ENCODE data around the gene ZNF710. TPM values are rescaled to one million over a fixed set of nuclear protein-coding genes. Genes with fewer than 3 reads are reported as not detected.

The ZNF710 gene
- total and polyA plus RNA-seq, 2 of the 4 experiments (the other 2 are of a cell fraction): 7.6 to 8.2 TPM

DNA sequence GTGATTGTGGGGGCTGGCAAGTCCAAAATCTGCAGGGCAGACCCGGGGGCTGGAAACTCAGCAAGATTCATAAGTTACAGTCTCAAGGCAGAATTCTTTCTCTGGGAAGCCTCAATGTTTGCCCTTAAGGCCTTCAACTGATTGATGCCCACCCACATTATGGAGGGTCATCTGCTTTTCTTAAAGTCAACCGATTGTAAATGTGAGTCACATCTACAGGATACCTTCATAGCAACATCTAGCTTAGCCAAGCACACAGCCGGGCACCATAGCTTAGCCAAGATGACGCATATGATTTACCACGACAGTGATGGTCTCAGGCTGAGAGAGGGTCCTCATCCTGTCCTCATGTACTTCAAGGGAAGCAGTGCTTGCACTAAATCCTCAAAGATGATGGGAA lies 57.7 kb downstream of the ZNF710 start:
- CTCF ChIA-PET: no interaction called here
- Histone ChIP-seq H3K36me3 (ENCODE audit: control insufficient read depth, insufficient read depth, low read length) (no peaks in the 10 kb centered on the region), H3K9me1 (ENCODE audit: insufficient read depth, low read length) (peaks cover 23% of the 10 kb centered on the region), H3K4ac (ENCODE audit: low read depth, low read length) (no peak overlapping the region), H3K56ac (ENCODE audit: extremely low read depth, insufficient read depth, low read length) (no peak overlapping the region), H4K8ac (ENCODE audit: low read depth in 2 of 2, low read length in 2 of 2) (no peak overlapping the region), H3K18ac (ENCODE audit: low read depth, low read length) (no peak overlapping the region), H2AK5ac (ENCODE audit: low read depth, low read length) (no peak overlapping the region), H3K4me3 (ENCODE audit: insufficient read depth, low read depth, low read length) (no peak overlapping the region), H2BK120ac (ENCODE audit: low read depth, low read length) (no peak overlapping the region), H3K9me3 (ENCODE audit: control insufficient read depth, insufficient read depth, low read length) (no peaks in the 10 kb centered on the region), H3K79me1 (ENCODE audit: low read depth in 1 of 2, low read length in 2 of 2) (peaks cover 4 to 65% of the 10 kb centered on the region in 2 experiments), H3K4me1 (ENCODE audit: control insufficient read depth, insufficient read depth, low read length) (peaks cover 3% of the 10 kb centered on the region; the same call in 1 of the 2 replicates), H2BK15ac (ENCODE audit: low read depth, low read length) (no peak overlapping the region), H3K9ac (ENCODE audit: low read depth, low read length) (no peak overlapping the region), H2AFZ (replicated peaks; ENCODE audit: low read length, poor library complexity) (no peak overlapping the region), H3K27ac (ENCODE audit: insufficient read depth, low read length) (no peak overlapping the region), H2AK9ac (replicated peaks; ENCODE audit: low read depth, low read length, poor library complexity) (no peak overlapping the region), H2BK20ac (ENCODE audit: low read depth, low read length) (no peak overlapping the region), H3K14ac (replicated peaks; ENCODE audit: low read depth, low read length) (no peak overlapping the region), H3K27me3 (ENCODE audit: control insufficient read depth, insufficient read depth, low read length) (no peaks in the 10 kb centered on the region), H3K23ac (ENCODE audit: low read depth, low read length) (no peak overlapping the region), H4K91ac (ENCODE audit: insufficient read depth, low read depth, low read length) (no peak overlapping the region), H3K4me2 (ENCODE audit: low read depth, low read length) (no peak overlapping the region), H2BK5ac (ENCODE audit: low read depth, low read length, poor library complexity, severe bottlenecking) (no peak overlapping the region), H4K20me1 (ENCODE audit: insufficient read depth, low read length) (peaks cover 28% of the 10 kb centered on the region), H4K5ac (ENCODE audit: low read depth, low read length) (no peak overlapping the region)
- in situ Hi-C loops (cut with MboI; ENCODE audit: low sequenced_read_pairs): no loop called here
- no peak for ATAC-seq (ENCODE audit: low read depth)
- POLR2A ChIA-PET (ENCODE audit: unreplicated experiment): no interaction called here
- intact Hi-C loops (cut with micrococcal nuclease): no loop called here
- WGBS, 2 experiments (ENCODE audit: extremely low coverage in 2 of 2, insufficient read length in 1 of 2): no CpG with 5 or more reads among the region's 5 CpGs
- TF ChIP-seq MAZ (IDR thresholded peaks at IDR 0.05; ENCODE audit: borderline replicate concordance, low read depth, low read length) (no peak), FOS (IDR thresholded peaks at IDR 0.05; ENCODE audit: low read depth, low read length) (no peak)
- TF ChIP-seq, protein P1, sequence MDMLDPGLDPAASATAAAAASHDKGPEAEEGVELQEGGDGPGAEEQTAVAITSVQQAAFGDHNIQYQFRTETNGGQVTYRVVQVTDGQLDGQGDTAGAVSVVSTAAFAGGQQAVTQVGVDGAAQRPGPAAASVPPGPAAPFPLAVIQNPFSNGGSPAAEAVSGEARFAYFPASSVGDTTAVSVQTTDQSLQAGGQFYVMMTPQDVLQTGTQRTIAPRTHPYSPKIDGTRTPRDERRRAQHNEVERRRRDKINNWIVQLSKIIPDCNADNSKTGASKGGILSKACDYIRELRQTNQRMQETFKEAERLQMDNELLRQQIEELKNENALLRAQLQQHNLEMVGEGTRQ (IDR thresholded peaks at IDR 0.05; ENCODE audit: low read depth, low read length): no peak
- TF ChIP-seq, protein P2, sequence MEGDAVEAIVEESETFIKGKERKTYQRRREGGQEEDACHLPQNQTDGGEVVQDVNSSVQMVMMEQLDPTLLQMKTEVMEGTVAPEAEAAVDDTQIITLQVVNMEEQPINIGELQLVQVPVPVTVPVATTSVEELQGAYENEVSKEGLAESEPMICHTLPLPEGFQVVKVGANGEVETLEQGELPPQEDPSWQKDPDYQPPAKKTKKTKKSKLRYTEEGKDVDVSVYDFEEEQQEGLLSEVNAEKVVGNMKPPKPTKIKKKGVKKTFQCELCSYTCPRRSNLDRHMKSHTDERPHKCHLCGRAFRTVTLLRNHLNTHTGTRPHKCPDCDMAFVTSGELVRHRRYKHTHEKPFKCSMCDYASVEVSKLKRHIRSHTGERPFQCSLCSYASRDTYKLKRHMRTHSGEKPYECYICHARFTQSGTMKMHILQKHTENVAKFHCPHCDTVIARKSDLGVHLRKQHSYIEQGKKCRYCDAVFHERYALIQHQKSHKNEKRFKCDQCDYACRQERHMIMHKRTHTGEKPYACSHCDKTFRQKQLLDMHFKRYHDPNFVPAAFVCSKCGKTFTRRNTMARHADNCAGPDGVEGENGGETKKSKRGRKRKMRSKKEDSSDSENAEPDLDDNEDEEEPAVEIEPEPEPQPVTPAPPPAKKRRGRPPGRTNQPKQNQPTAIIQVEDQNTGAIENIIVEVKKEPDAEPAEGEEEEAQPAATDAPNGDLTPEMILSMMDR (conservative IDR thresholded peaks at IDR 0.05; ENCODE audit: low read depth, low read length): no peak
- dilution Hi-C loops (cut with HindIII; ENCODE audit: low sequenced_read_pairs, unreplicated experiment): no loop called here
- no TSS peak for BruUV-seq (replicated peaks)
- no peak for DNase-seq
